Endothelial cell of umbilical vein (primary cell): ENCODE data around the gene SLC38A10. TPM values are rescaled to one million over a fixed set of nuclear protein-coding genes. Genes with fewer than 3 reads are reported as not detected.

Source experiments
- BruUV-seq: library from RNA; stranded (reverse); fragments of 400-500 nt; replicated peaks from 2 replicates; lab custom pipeline; 2021; lab: Mats Ljungman, UMichigan
- CTCF ChIA-PET: fragments of 300-600, 350-600 bp; sonication (Branson Sonifier 250); formaldehyde crosslinking; loops from one replicate; lab custom pipeline; 2021; ENCODE audit warnings: antibody characterized with exemption, inconsistent platforms; lab: Charles Lee
- POLR2A ChIA-PET: fragments of 300-600, 350-600 bp; sonication (Branson Sonifier 250); formaldehyde crosslinking; loops from one replicate; lab custom pipeline; 2021; ENCODE audit warnings: antibody characterized with exemption, inconsistent platforms; lab: Charles Lee
- DNase-seq: peaks from one replicate; pipeline ENCODE4 v3.0.0-alpha.2; 2011; ENCODE audit warnings: low read depth, low spot score
- FAIRE-seq: peaks from 2 replicates; lab custom pipeline; 2011; peaks lifted over from hg19 to GRCh38; lab: Jason Lieb, UNC
- H2AFZ ChIP-seq: 2 replicates; pipeline ENCODE4 v1.6.0; 2012; ENCODE audit warnings: low read depth, low read length, control low read depth, inconsistent platforms
- H3K27ac ChIP-seq: 2 replicates; pipeline ENCODE4 v1.5.1; 2011; ENCODE audit warnings: low read depth, mild to moderate bottlenecking, control low read depth, low read length, moderate library complexity; ENCODE audit not compliant: insufficient read depth
- H3K27me3 ChIP-seq, 2 experiments: 2 replicates each; pipeline versions ENCODE4 v1.6.0 to v1.6.1; 2011; ENCODE audit warnings: low read length in 2 of 2, mixed read lengths in 1 of 2; ENCODE audit not compliant: control insufficient read depth in 2 of 2, insufficient read depth in 2 of 2
- H3K36me3 ChIP-seq, 2 experiments: 2 replicates in 1 of 2; 3 replicates in 1 of 2; pipeline ENCODE4 v1.5.1; 2011; ENCODE audit warnings: low read length in 2 of 2, mild to moderate bottlenecking in 1 of 2, moderate library complexity in 1 of 2; ENCODE audit not compliant: control insufficient read depth in 2 of 2, insufficient read depth in 2 of 2; ENCODE audit errors: extremely low read depth in 1 of 2
- H3K4me1 ChIP-seq: 3 replicates; pipeline ENCODE4 v1.5.1; 2011; ENCODE audit warnings: mild to moderate bottlenecking, low read length; ENCODE audit not compliant: control insufficient read depth, insufficient read depth; ENCODE audit errors: extremely low read depth
- H3K4me2 ChIP-seq: 2 replicates; pipeline ENCODE4 v1.6.1; 2011; ENCODE audit warnings: low read length, control low read depth, mixed read lengths; ENCODE audit not compliant: insufficient read depth
- H3K4me3 ChIP-seq, 3 experiments: fragments of 200-600 bp in 1 of 3; sonication (generic), shearing (Covaris generic) in 1 of 3; replicated peaks in 1 of 3; 2 replicates each; pipeline ENCODE4 v1.5.1; 2011 to 2016; ENCODE audit warnings: control low read depth in 3 of 3, low read length in 3 of 3, mild to moderate bottlenecking in 2 of 3, inconsistent platforms in 1 of 3, low read depth in 1 of 3, moderate library complexity in 1 of 3; ENCODE audit not compliant: insufficient read depth in 1 of 3
- H3K79me2 ChIP-seq: 2 replicates; pipeline ENCODE4 v1.6.0; 2012; ENCODE audit warnings: low read length, inconsistent platforms; ENCODE audit not compliant: control insufficient read depth, insufficient read depth
- H3K9ac ChIP-seq: replicated peaks from 2 replicates; pipeline ENCODE3; 2011; ENCODE audit warnings: low read length, control low read depth; ENCODE audit not compliant: insufficient read depth; ENCODE audit errors: extremely low read depth
- H3K9me1 ChIP-seq: replicated peaks from 3 replicates; pipeline ENCODE4 v1.6.0; 2011; ENCODE audit warnings: mild to moderate bottlenecking, low read length; ENCODE audit not compliant: control insufficient read depth, insufficient read depth; ENCODE audit errors: extremely low read depth
- H3K9me3 ChIP-seq: replicated peaks from 2 replicates; pipeline ENCODE4 v1.5.1; 2012; ENCODE audit warnings: low read length, inconsistent platforms; ENCODE audit not compliant: control insufficient read depth, insufficient read depth
- H4K20me1 ChIP-seq: replicated peaks from 2 replicates; pipeline ENCODE3; 2011; ENCODE audit warnings: mild to moderate bottlenecking, low read length; ENCODE audit not compliant: control insufficient read depth, insufficient read depth; ENCODE audit errors: extremely low read depth
- EZH2 ChIP-seq: IDR thresholded peaks from 2 replicates; pipeline ENCODE4 v1.6.1; 2012; ENCODE audit warnings: borderline replicate concordance, low read depth, mild to moderate bottlenecking, moderate library complexity, low read length, inconsistent platforms; ENCODE audit not compliant: severe bottlenecking
- FOS ChIP-seq: IDR thresholded peaks from 2 replicates; pipeline ENCODE4 v1.6.1; 2011; ENCODE audit warnings: mild to moderate bottlenecking, low read length, moderate library complexity, borderline replicate concordance; ENCODE audit not compliant: insufficient read depth
- GATA2 ChIP-seq: IDR thresholded peaks from 2 replicates; pipeline ENCODE4 v1.7.0; 2011; ENCODE audit warnings: low read depth, mild to moderate bottlenecking, moderate library complexity, mixed read lengths, low read length; ENCODE audit not compliant: insufficient read length, insufficient read depth
- JUN ChIP-seq: IDR thresholded peaks from 2 replicates; pipeline ENCODE4 v1.6.1; 2011; ENCODE audit warnings: borderline replicate concordance, low read depth; ENCODE audit not compliant: insufficient read length, insufficient read depth
- MYC ChIP-seq: IDR thresholded peaks from one replicate; pipeline ENCODE4 v1.6.1; 2011; ENCODE audit warnings: mild to moderate bottlenecking, low read depth, low read length
- POLR2A ChIP-seq: IDR thresholded peaks from 2 replicates; pipeline ENCODE4 v1.6.1; 2012; ENCODE audit warnings: low read depth, mild to moderate bottlenecking, control low read depth, low read length
- dilution Hi-C: fragments of 300-500 bp; cut with MboI; formaldehyde crosslinking; loops from one replicate; pipeline ENCODE4 v1.15.0; 2019; ENCODE audit warnings: low sequenced_read_pairs; ENCODE audit not compliant: extremely low pct_ligation_motif_present
- intact Hi-C: fragments of 100-400 bp; cut with micrococcal nuclease; formaldehyde crosslinking; loops from one replicate; pipeline ENCODE4 v1.10.0; 2022
- polyA plus RNA-seq, 4 experiments: library from polyadenylated mRNA; depleted of rRNA in 3 of 4; stranded (reverse) in 3 of 4; unstranded in 1 of 4; fragments of >200 nt; gene quantifications; 2 replicates each; pipeline versions ENCODE4 v1.2.1 to v1.2.3, GENCODE V29; 2011 to 2012; ENCODE audit warnings: missing spikeins in 1 of 4
- total RNA-seq: library from RNA; stranded (reverse); gene quantifications from 2 replicates; pipeline ENCODE4 v1.2.3, GENCODE V29; 2021
- TF ChIP-seq, protein P1 (sequence below), 2 donors: IDR thresholded peaks; 1 replicate in 1 of 2; 2 replicates in 1 of 2; pipeline ENCODE4 v1.5.1; 2011; ENCODE audit warnings: low read length in 2 of 2, mild to moderate bottlenecking in 2 of 2, moderate library complexity in 2 of 2, control low read depth in 1 of 2, inconsistent platforms in 1 of 2, low read depth in 1 of 2; ENCODE audit not compliant: insufficient read depth in 1 of 2; ENCODE audit errors: extremely low read depth in 1 of 2

Gene SLC38A10
- total and polyA plus RNA-seq, 2 donors (not counting 3 experiments of a cell fraction or from before 2014, with no cell fraction given): 72.7 to 113 TPM

DNA sequence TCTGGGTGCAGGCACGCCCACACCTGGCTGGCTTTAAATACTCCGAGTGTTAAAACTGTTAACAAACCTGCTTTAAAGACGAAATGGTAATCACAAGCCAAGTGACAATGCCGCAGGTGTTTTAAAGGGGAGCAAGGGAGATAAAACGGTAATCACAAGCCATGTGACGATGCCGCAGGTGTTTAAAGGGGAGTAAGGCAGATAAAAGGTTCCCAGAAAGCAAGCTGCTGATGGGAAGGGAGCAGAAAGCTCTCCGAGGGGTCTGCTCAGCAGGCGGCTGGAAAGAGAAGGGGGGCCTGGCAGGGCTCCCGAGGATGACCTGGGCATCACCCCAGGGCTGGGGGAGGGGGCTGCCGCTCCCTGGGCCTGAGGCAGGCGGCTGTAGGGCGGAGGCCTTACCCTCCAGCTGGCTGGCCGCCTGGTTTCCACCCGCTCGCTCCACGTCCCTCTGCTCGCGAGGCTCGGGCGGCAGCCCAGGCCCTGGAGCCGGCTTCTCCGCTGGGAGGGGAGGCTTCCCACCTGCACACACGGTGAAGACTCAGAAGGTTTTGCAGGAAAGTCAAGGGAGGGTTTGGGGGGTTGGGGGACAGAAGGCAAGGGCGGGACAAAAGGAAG is 43.9 kb downstream of the SLC38A10 start:
- Histone ChIP-seq H3K79me2 (no peaks in the 10 kb centered on the region), H3K9ac (no peak overlapping the region), H4K20me1 (no peaks in the 10 kb centered on the region), H3K27me3 (no peaks in the 10 kb centered on the region), H3K4me2 (no peak overlapping the region), H3K4me3 (no peak overlapping the region), H3K4me1 (no peaks in the 10 kb centered on the region), H3K27ac (no peak overlapping the region), H3K9me3 (no peaks in the 10 kb centered on the region), H3K36me3 (peaks cover 0 to 11% of the 10 kb centered on the region in 2 experiments), H3K9me1 (no peaks in the 10 kb centered on the region), H2AFZ (no peak overlapping the region)
- dilution Hi-C loops (no loop called here), intact Hi-C loops (loop anchor here (5.0 kb wide), 1 partner anchor 261 kb away; the partner anchor contains the start of gene ACTG1)
- FAIRE-seq (no peak), DNase-seq (no peak)
- no TSS peak for BruUV-seq
- no peak for TF ChIP-seq JUN
- TF ChIP-seq, protein P1, sequence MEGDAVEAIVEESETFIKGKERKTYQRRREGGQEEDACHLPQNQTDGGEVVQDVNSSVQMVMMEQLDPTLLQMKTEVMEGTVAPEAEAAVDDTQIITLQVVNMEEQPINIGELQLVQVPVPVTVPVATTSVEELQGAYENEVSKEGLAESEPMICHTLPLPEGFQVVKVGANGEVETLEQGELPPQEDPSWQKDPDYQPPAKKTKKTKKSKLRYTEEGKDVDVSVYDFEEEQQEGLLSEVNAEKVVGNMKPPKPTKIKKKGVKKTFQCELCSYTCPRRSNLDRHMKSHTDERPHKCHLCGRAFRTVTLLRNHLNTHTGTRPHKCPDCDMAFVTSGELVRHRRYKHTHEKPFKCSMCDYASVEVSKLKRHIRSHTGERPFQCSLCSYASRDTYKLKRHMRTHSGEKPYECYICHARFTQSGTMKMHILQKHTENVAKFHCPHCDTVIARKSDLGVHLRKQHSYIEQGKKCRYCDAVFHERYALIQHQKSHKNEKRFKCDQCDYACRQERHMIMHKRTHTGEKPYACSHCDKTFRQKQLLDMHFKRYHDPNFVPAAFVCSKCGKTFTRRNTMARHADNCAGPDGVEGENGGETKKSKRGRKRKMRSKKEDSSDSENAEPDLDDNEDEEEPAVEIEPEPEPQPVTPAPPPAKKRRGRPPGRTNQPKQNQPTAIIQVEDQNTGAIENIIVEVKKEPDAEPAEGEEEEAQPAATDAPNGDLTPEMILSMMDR (IDR thresholded peaks at IDR 0.05; ENCODE audit: extremely low read depth in 1 of 2, insufficient read depth in 1 of 2, low read depth in 1 of 2, low read length in 2 of 2): no peak
- TF ChIP-seq POLR2A: no peak
- TF ChIP-seq MYC: no peak
- TF ChIP-seq FOS: no peak
- no peak for TF ChIP-seq EZH2
- TF ChIP-seq GATA2: no peak
- ChIA-PET POLR2A (no interaction called here), CTCF (interaction anchor here (0.7 kb wide), 1 partner anchor 350 kb away, joined by 3 read pairs; no protein-coding TSS in a partner anchor)
